Tibial nerve (tissue), 4 donors: Measurements from ENCODE around the gene KPTN.

Source experiments
- EP300 ChIP-seq, 2 donors: sonication (generic); formaldehyde crosslinking; IDR thresholded peaks; one replicate each; pipeline ENCODE4 v1.6.1; 2017; ENCODE audit warnings: antibody characterized with exemption in 2 of 2, mild to moderate bottlenecking in 1 of 2
- POLR2A ChIP-seq, 2 donors: fragments of 450-650 bp; IDR thresholded peaks; one replicate each; pipeline ENCODE4 v1.6.1; 2017; ENCODE audit warnings: antibody characterized with exemption in 2 of 2, mild to moderate bottlenecking in 2 of 2, moderate library complexity in 2 of 2
- TF ChIP-seq, protein P1 (sequence below), 5 experiments: fragments of 200-600 bp in 3 of 5; fragments of 450-650 bp in 2 of 5; sonication (generic) in 3 of 5; IDR thresholded peaks; one replicate each; pipeline ENCODE4 v1.5.1; 2016 to 2019; ENCODE audit warnings: antibody characterized with exemption in 5 of 5, mild to moderate bottlenecking in 3 of 5, moderate library complexity in 2 of 5

- TF ChIP-seq, protein P1, sequence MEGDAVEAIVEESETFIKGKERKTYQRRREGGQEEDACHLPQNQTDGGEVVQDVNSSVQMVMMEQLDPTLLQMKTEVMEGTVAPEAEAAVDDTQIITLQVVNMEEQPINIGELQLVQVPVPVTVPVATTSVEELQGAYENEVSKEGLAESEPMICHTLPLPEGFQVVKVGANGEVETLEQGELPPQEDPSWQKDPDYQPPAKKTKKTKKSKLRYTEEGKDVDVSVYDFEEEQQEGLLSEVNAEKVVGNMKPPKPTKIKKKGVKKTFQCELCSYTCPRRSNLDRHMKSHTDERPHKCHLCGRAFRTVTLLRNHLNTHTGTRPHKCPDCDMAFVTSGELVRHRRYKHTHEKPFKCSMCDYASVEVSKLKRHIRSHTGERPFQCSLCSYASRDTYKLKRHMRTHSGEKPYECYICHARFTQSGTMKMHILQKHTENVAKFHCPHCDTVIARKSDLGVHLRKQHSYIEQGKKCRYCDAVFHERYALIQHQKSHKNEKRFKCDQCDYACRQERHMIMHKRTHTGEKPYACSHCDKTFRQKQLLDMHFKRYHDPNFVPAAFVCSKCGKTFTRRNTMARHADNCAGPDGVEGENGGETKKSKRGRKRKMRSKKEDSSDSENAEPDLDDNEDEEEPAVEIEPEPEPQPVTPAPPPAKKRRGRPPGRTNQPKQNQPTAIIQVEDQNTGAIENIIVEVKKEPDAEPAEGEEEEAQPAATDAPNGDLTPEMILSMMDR (IDR thresholded peaks at IDR 0.05) = no peak
- TF ChIP-seq POLR2A (IDR thresholded peaks at IDR 0.05) (no peak), EP300 (IDR thresholded peaks at IDR 0.05) (no peak)
These were observed 5.3 kb upstream of the KPTN start for GRCh38 chr19:47489072-47489914.
